Stimulated activated naive CD4-positive, alpha-beta T cell treated with Interleukin-2 at 50 U/mL for 16 hours (primary cell): Measurements from ENCODE around the gene KCNJ9.

ENCODE experiments used
- DNase-seq: peaks from one replicate; lab custom pipeline; 2025; lab: John Stamatoyannopoulos, UW

KCNJ9 gene

GRCh38 chr1:160066829-160067745, 14.3 kb upstream of the KCNJ9 start:
- DNase-seq: no peak

DNA sequence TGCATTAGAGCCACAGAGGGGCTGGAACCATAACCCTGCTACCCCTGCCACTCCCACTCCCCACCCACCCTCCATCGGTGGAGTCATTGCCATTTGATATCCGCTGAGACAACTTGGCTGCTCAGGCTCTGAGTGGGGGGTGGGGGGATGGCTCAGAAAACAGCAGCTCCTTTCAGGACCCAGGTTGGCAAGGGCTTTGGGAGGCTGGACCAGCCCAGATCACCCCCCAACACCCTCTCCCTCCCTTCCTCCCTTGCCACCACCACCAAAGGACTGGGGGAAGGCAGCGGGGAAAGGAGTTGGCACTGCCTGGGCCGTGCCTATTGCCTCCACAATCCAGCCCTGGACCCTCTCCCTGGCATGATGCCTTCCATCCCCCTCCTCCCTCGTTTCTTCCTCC, 13.1 kb upstream of the KCNJ9 start:
- DNase-seq: no peak

GRCh38 chr1:160069460-160070231, 11.7 kb upstream of the KCNJ9 start, which contains the start of gene KCNJ10:
Gene KCNJ10, minus strand, starts transcription at chr1:160070160. Its CDS starts 27,628 bp downstream, at chr1:160042532.
- no peak for DNase-seq

DNA sequence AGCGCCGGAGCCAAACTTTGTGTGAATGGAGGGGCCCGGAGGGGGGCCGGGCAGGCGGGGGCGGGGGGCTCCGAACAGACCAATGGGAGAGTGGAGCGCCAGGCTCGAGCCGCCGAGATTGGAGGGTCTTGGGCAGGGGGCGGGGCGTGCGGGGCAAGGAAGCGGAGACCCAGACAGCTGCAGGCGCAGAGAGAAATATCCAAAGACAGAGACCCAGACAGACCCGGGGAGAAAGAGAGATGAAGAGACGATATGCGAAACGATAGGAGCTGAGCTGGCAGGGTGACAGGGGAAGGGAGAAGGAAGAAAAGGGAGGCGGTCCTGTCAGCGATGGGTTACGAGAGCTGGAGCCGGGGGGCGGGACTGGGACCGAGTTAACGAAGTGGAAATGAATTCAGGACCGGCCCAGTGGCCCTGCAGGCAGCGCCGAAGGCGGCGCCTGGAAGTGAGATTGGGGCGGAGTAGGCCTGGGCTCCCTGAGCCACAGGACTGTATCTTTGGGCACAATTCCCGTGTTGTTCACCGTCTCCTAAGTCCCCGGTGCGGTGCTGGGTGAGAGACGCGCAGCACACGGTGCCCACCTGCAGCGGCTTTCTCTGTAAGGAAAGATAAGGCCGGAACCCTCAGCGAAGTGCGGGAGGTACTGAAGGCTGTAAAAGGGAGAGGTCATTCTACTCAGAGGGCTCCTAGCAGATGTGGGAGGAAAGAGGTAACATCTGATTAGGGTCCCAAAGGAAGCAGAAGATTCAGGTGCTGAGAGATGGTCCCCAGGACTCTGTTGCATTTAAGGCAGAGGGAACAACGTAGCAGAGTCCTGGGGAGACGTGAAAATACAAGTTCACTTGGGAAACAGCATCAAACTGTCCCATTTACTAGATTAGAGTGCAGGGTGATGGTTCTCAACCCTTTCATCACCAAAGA, 10.8 kb upstream of the KCNJ9 start:
- DNase-seq: peak; percentile 49

DNA sequence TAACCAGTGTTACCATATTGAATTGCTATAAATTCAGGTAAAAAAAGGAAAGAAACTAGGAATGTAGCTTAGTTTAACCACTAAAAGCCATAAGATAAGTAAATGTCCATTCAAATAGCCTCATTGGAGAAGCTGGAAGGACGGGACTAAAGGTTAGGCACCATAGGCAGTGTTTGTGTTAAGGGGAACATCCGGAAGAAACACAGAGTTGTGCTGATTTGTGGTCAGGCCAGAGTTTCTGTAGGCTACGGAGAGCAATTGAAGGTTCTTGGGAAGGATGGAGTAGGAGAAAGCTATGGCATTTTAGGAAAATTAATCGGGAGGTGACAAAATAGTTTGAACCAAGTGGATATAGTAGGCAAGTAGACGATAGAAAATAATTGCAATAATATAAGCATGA, 10.0 kb upstream of the KCNJ9 start:
- no peak for DNase-seq

DNA sequence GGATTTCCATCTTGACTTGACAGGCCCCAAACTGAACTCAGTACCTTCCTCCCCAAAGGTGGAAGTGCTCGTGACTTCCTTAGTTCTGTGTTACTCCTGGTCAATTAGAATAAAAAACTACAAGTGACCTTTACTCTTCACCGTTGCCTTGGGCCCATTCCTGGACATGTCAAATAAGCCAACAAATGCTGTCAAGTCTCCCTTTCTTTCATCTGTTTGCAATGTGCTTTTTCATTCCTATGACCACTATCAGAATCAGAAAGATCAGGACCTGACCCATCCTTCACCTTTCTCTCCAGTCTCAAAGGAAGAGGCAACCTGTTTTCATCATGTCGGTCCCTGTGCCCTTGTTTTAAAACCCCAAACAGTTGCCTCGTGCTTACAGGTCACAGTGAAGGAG, 6.5 kb upstream of the KCNJ9 start:
- no peak for DNase-seq

GRCh38 chr1:160075836-160076235, 5.5 kb upstream of the KCNJ9 start:
- no peak for DNase-seq

GRCh38 chr1:160076295-160076694, 5.0 kb upstream of the KCNJ9 start:
- no peak for DNase-seq

- no peak for DNase-seq
Measured at GRCh38 chr1:160077486-160077885, 3.9 kb upstream of the KCNJ9 start.

DNA sequence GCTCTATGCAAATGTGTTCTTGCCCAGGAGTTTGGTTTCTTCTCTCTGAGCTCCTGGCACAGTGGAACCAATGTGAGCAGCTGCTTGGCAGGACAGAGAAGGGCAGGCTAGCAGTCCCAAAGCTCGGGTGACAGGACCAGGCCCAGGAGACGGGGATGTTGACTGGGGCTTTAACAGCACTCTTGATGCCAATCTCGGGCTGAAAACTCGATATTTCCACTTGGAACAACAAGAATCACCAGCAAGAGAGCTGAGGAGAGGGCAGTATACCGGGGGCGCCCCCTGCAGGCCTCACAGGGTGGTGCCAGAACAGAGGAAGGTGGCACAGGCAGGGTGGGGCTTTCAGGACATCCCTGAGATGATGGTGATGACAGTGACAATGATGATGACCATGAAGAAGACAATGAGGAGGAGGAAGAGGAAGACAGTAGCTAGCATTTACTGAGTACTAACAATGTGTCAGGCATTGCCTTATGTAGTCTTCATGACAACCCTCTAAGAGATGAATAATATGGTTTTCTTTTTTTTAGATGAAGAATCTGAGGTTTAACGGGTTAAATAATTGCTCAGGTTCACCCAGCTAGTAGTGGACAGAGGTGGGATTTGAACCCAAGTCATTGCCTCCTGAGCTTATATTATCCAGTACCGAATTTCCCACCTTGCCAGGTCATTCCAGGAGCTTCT, 2.7 kb upstream of the KCNJ9 start:
- DNase-seq: peak; percentile 36

- no peak for DNase-seq
Measured at GRCh38 chr1:160079448-160079847, 1.9 kb upstream of the KCNJ9 start.

GRCh38 chr1:160080381-160081100, 797 bp upstream of the KCNJ9 start:
- DNase-seq: no peak

DNA sequence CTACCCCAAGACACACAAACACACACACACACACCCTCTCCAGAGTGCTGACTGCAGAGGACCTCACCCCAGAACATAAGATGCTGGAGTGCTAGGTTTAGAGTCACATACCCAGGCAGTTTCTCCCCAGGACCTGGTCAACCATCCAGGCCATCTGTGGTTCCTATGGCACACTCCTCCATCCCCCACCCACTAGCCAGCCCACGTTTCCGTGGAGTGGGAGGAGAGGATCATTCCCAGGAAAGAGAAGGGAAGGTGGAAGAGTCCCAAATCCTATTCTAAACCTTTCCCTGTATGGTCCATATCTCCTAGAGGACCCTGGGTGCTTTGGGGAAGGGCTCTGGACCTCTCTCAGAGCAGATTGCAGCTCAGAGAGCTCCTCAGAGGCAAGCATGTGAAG, 1.1 kb downstream of the KCNJ9 start:
- no peak for DNase-seq

DNA sequence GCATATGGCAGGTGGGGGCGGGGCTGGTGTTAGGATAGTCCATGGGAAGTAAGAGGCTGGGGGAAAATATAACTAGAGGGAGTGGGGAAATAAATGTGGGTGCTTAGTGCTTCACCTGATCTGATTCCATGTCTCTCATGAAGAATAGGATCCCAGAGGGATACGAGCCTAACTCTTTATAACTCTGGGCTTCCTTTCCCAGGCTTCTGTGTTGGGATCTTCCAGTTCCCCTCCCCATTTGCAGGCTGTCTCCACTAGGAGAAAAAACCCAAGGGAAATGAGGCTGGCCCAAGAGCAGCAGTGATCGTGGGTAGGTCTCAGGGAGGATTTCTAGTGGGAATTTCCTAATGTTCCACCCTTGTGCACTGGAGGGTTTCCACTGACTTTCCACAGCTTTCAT, 1.6 kb downstream of the KCNJ9 start:
- no peak for DNase-seq

DNA sequence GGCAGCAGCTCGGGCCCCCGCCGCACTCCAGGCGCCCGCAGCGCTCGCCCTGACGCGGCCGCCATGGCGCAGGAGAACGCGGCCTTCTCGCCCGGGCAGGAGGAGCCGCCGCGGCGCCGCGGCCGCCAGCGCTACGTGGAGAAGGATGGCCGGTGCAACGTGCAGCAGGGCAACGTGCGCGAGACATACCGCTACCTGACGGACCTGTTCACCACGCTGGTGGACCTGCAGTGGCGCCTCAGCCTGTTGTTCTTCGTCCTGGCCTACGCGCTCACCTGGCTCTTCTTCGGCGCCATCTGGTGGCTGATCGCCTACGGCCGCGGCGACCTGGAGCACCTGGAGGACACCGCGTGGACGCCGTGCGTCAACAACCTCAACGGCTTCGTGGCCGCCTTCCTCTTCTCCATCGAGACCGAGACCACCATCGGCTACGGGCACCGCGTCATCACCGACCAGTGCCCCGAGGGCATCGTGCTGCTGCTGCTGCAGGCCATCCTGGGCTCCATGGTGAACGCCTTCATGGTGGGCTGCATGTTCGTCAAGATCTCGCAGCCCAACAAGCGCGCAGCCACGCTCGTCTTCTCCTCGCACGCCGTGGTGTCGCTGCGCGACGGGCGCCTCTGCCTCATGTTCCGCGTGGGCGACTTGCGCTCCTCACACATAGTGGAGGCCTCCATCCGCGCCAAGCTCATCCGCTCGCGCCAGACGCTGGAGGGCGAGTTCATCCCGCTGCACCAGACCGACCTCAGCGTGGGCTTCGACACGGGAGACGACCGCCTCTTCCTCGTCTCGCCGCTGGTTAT, 2.8 kb downstream of the KCNJ9 start:
- peak; percentile 74 for DNase-seq

DNA sequence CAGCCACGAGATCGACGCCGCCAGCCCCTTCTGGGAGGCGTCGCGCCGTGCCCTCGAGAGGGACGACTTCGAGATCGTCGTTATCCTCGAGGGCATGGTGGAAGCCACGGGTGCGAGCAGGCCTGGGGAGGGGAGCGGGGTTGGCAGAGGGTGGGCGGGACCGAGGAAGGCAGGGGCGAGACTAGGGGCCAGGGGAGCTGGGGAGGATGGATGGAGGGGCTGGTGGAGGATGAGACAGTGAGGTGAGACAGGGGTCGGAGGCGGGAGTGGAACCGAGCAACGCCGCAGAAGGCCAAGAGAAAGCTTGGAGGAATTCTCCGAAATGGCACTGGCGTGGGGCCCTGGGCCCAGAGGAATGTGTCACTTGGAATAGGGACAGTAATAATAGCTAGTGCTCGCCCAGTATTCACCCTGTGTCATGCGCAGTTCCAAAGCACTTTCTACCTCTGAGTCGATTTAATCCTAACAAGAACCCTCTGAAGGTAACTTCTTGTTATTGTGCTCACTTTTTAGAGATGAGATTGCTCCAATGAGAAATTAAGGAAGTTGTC, 3.5 kb downstream of the KCNJ9 start:
- DNase-seq: no peak

GRCh38 chr1:160085686-160086455, 4.5 kb downstream of the KCNJ9 start:
- peak; percentile 68 for DNase-seq

GRCh38 chr1:160086456-160086892, 5.1 kb downstream of the KCNJ9 start:
- DNase-seq: no peak
